Measurements from ENCODE around the gene BBOX1.

GRCh38 chr11:27116684-27117083 is 76.1 kb downstream of the BBOX1 start:
- TF ChIP-seq CTCF (IDR thresholded peaks at IDR 0.05) = no peak
- no peak for TF ChIP-seq POLR2AphosphoS5 (IDR thresholded peaks at IDR 0.05)

All from upper lobe of left lung (tissue), 4 donors.